GM19240 (cell line): ENCODE measurements around the gene ANKRD33.

ENCODE experiments used
- DNase-seq: peaks from one replicate; pipeline ENCODE4 v3.0.0; 2011; ENCODE audit warnings: low spot score; ENCODE audit not compliant: insufficient read length

The ANKRD33 gene, protein sequence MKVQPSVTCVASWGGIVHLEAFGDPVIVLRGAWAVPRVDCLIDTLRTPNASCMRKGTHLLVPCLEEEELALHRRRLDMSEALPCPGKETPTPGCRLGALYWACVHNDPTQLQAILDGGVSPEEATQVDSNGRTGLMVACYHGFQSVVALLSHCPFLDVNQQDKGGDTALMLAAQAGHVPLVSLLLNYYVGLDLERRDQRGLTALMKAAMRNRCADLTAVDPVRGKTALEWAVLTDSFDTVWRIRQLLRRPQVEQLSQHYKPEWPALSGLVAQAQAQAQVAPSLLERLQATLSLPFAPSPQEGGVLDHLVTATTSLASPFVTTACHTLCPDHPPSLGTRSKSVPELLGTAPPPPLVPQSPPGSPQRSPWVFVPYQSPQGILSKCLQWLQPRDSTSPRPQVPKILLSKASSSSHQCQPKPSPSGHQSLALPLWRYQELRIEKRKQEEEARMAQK

DNA sequence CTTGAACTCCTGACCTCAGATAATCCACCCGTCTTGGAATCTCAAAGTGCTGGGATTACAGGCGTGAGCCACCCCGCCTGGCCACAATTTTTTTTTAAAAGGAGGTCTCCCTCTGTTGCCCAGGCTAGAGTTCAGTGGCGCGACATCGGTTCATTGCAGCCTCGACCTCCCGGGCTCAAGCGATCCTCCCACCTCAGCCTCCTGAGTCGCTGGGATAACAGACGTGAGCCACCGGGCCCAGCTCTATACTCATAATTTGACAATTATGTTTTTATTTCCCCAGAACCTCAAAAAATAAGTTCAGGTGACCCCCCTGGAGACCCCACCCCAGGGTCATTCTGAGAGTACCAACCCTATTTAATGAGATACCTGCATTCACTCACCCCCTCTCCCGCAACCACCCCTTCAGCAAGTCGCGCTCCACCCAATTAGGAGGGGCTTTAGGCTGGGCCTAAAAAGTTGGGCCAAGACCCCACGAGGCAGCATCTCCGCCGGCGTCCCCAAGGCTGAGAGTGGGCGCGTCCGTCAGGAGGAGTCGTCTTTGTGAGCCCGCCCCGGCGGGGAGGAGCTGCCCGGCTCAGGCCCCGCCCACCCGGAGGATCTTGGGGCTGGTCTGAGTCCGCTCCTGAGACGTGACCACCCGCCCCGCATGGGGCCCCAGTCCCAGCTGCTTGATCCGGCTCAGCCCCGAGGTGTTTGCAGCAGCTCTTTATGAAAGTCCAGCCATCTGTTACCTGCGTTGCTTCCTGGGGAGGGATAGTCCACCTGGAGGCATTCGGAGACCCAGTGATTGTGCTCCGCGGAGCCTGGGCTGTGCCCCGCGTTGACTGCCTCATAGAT is at the start of gene ANKRD33:
Gene ANKRD33 (plus strand): TSS at position 628 of the 840 bp plus-strand sequence. CDS start 84 bp downstream, at position 712.
- DNase-seq = no peak

DNA sequence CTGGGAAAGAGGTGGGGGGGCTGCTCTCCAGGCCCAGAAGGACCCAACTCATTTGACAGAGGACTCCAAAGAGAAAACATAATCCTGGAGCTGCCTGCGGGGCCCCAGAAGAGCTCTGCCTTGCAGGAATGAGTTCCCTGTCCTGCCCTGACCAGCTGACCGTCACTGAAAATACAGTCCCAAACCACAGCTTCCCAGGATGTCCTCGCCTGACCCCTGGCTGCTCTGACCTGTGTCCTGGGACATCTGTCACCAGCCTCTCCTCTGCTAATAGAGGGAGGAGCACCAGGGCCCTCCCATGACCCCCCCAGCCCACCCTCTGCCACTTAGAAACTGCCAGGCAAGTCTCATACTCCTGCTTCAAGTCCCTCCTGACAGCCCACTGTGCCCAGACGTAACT is 49.1 kb upstream of the ANKRD33 start:
- DNase-seq = no peak

DNA sequence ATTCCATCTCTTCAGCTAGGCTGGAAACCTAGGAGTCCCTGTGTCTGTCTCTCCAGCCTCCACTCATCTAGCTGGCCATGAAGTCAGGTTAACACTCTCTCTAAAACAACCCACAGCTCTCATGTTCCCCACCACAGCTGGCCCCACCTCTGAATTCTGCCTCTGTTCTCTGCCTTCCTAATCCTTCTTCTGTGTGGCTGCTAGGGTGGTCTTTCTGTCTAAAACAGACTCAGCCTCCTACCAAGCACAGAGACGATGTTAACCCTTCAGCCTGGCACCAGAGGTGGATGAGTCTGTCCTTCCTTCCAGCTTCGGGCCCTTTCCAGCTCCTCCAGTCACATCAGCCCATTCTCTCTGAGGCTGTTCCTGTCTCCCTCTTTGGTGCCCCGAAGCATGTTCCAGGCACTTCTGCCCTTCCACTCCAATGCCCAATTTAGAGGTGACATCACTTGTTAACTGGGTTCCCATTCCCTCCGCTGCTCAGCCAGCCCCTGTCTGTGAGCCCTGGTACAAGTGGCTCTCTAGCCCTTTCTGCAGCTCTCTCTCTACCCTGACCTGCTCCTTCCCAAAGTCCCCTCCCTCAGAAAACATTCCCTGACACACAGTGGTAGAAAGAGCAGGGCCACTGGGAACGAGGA is 48.5 kb upstream of the ANKRD33 start:
- no peak for DNase-seq

DNA sequence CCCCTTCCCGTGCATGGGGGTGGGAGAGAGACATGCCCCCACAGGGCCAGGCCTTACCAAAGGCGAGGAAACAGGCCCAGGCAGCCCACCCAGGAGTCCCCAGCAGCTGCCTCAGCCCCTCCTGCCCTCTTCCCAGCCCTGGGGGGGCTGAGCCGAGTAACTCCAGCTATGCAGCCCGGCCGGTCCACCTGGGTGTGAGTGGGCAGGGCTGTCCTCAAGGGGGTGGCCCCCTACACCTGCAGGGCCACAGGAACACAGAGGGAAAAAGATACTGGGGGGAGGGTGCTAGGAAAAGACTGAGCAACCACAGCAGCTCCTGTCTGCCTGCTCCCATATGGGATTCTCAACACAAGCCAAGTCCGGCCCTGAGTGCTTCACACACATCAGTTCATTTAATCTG is 46.9 kb upstream of the ANKRD33 start:
- no peak for DNase-seq

DNA sequence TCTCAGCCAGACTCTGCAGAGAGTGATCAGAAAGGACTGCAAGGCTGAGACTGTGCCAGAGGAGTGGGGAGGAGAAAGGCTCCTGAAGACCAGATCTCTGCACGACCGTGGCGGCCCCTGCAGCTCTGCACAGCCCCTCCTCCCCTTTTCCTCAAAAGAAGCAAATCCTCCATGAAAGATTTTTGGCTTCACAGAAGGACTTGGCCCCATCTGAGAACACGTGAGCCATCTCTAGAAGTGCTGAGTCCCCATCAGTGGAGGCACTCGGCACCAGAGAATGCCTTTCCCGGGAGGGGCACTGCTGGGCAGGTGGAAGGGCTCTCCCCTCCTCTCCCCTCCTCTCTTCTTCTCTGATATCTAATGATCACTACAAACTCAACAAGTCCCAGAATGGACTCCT is 46.2 kb upstream of the ANKRD33 start:
- no peak for DNase-seq

DNA sequence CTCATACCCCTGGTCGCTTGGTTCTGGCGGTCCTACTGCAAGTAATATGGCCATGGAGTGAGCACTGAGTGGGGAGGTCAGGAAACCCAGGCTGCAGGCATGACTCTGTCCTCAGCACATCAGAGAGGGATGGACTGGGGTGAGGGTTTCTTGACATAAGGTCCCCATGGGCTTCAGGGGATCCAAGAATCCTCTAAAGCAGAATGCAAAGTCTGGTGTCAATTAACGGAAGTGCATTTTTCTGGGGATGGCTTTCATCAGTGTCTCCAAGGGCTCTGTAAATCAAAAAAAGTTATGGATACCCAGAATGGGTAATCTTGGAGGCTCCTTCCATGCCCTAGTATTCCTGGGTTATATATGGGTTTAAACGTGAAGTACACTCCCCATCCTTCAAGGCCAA is 43.0 kb upstream of the ANKRD33 start:
- DNase-seq = no peak

DNA sequence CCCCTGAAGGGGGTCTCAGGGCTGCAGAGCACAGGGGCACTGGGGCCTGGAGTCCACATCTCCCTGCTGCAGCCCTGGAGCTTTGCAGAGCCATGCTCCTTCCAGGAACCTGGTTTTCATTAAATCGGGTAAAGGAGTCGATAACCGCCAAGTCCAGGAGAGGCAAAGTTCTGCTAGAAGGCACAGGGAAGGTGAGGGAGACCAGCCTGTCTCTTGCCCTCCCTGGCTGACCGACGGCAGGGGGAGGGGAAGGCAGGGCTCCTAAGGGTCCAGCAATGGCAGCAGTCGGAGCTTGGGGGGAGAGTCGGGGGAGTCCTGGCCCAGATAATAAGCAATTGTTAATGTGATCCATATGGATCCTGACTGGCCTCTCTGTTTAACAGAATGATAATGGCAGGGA is 42.4 kb upstream of the ANKRD33 start:
- no peak for DNase-seq

DNA sequence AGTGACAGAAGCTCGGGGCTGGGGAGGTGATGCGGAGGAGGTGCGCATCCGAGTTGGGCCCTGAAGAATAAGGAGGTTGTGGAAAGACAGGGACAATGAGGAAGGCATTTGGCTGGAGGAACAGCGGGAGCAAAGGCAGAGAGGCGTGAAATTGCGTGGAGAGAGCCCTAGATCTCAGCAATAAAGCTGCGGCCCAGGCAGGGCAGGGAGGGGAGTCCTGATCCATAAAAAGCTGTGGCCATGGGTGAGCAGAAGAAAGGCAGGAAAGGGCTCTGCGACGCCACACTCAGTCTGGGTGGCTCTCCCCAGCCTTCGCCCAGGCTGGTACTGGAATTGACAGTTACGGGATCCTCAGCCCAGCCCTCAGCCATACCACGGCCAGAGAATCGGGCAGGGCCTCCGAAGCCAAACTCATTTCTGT is 41.6 kb upstream of the ANKRD33 start:
- DNase-seq = no peak

DNA sequence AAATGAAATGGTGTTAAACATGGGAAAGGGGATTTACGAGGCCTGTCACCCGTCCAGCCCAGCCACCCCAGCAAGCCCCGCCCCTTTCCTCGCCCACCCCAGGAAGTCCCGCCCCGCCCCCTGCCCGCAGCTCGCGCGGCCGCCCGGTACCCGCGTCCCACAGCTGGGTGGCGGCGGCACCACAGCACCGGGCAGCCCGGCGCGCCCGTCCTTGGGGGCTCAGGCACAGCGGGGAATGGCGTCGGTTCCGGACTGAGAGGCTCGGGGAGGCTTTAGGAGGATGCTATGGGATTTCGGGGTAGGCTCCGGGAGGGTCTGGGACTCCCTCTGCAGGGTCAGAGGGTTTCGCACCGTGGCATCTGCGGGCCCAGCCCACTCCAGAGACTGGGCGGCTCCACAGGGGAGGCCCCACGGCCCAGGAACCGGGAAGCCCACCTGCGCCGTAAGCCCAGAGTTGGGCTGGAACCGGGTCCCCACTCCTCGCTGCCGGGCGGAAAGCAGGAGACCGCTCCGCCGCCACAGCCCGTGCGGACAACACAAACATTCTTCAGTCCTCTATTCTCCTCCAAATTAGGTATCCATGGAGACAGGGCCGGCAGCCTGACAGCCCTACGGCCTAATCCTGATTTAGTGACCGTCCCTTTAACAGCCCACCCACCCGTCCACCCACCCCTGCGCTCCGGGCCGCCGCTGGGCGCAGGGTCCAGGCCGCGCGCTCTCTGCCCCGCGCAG is 40.8 kb upstream of the ANKRD33 start:
- DNase-seq = no peak

DNA sequence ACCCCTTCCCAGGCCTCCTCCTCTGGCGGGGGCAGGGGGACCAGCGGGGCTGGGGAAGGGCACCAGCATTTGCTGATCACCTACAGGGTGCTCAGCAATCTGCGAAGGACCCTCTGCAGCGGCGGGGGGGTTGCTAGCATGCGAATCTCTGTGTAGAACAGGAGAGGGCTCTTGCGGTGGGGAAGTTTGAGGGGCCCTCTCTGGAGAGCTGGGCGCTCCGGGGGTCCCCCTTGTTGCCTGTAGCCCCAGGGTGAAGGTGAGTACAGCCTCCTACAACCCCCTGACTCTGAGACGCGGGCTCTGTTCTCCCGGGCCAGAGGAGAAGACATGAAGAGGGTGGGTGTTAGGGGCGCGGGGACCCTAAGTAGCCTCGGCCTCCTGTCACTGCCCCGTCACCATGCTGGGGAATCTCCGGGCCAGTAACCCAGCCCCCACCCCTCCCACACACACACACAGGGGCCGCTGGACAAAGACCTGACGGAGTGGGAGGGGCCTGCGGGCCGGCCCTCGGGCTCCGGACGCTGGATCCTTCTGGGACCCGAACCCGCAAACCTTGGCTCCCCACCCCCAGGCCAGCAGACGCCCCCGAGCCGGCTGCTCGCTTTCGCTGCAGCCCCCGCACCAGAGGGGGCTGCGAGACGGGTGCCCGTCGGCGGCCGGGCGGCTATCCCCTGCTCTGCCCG is 40.1 kb upstream of the ANKRD33 start:
- no peak for DNase-seq

DNA sequence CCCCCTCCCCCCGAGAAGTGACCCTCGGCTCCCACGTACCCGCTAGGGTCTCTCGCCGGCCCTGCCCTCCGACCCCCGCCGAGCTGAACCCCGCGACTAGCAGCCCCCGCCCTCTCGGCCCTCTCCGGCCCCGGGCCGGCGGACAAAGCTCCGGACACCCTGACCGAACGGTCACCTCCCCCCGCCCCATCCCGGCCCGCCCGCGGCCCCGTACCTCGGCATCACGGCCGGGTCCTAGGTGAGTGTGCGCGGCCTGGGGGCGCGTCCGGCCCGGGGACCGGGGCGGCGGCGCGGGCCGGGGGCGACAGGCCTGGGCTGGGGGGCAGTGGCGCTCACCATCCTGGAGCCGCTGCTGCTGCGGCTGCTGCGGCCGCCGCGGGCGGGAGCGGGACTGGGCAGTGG is 39.6 kb upstream of the ANKRD33 start, which contains the start of gene FIGNL2:
Gene FIGNL2 (minus strand): TSS at position 393 of the 402 bp plus-strand sequence. CDS start 26,305 bp downstream, outside the sequence.
- DNase-seq = no peak

DNA sequence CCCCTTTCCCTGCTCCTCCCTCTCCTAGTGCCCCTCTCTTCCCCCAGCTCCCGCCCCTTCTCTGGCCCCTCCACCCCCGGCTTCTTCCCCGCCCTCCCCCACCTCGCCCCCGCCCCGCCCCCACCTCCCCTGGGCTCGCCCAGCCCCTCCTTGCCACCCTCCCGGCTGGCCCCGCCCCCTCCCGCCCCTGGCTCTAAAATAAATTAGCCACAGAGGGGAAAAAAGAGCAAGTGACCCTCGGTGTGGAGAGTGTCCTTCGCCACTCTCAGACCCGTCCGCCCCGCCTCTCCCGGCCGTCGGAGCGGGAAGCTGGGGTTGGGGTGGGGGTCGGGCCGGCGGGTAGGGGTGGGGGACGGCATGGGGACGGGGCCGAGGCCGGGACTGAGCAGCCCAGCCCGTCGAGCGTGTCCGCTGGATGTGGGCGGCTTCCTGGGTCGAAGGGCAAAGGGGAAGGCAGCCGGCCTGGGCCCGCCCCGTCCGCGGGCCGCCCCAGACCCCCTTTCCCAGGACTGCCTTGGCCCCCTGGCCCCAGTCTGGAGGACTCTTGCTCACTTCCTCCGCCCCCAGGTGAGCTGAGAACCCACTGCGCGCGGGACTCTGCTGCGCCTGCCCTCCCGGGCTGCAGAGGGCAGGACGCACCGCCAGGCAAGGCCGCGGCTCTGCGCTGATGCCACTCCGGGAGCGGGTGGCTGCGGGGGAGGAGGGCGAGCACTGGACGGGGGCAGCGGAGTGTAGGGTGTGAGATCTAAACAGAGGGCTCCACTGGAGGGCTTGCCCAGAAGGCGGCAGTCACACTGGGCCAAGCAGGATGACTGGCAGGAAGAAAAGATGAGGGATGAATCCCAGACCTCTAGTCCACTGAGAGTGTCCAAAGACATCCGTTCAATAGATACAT is 38.8 kb upstream of the ANKRD33 start:
- no peak for DNase-seq

DNA sequence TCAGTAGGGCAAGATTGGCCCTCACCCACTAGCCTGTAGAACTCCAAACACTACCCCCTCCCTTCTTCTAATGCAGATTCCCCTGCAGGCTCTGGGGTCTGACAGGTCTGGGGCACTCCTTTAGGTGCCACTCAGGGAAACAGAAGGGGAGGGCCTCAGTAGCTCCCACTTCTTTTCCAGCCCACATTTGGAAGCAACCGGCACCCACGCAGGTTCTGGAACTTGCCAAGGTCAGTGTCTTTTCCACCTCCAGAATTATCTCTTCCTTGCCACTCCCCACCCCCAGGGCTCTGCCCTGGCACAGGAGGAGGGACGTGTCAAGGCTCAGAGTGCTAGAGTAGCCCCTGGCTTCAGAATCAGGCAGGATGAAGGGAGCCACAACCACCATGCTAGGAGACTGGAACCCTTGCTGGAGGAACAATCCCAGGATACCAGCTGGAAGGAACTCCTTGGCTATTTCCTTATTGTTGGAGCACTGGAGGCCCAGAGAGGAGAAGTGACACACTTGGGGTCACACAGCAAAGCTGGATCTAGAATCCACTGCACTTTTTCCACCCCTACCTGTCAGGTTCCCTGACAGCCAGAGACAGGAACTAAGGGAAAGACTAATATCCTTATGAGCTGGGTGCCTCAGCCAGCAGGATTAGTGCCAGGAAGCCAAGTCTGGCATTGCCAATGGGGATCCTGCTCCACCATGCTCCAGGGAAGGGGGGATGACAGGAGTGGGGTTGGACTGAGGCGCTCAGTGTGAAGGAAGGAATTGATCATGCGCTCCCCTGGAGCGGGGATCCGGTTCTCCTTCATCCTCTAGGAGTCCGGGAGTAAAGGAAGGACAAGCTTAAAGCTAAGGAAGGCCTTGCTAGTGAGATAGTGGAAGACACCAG is 37.6 kb upstream of the ANKRD33 start:
- DNase-seq = no peak

DNA sequence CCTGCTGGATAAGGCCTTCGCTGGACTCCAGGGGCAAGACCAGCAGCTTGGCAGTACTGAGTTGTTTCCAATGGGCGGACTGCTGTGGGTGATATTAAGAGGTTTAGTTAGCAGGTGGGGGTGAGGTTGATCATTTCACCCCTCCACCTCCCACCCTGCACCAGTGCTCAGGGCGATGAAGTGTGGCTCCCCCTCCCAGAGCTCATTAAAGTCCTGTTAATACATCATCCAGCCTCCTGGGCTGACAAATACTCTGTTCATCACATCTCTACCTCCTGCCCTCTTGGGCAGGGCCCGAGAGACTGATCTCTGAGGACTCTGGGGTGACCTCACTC is 37.0 kb upstream of the ANKRD33 start:
- no peak for DNase-seq

DNA sequence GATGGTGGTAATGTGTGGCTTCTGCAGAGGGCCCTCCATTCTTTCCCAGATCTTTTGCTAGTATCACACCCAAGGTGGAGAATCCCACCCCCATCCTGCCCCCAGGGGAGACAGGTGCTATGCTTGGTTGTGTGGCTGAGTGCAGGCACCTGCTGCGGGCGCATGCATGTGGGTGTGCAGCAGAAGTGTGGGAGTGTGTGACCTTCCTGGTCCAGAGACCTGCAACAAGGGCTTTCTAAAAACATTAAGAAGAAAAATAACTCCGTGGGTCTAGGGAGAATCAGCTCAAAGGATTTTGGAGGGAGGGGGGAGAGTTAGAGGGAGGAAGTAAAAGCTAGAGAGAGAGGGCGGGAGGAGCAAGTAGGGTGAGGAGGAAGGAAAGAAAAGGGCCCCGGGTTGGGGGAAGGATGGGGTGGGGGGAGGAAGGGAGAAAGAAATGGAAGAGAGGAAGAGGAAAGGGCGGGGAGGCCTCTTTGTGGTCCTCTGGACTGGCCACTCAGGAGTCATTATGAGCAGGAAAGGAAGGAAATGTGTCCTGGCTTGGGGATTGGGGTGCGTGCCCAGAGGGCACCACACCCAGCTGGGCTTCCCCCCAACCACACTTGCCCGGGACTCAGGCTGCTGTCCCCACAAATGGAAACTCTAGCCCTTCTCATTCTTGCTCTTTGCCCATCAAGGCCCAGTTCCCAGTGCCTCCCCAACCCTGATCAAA is 36.3 kb upstream of the ANKRD33 start:
- DNase-seq = no peak

DNA sequence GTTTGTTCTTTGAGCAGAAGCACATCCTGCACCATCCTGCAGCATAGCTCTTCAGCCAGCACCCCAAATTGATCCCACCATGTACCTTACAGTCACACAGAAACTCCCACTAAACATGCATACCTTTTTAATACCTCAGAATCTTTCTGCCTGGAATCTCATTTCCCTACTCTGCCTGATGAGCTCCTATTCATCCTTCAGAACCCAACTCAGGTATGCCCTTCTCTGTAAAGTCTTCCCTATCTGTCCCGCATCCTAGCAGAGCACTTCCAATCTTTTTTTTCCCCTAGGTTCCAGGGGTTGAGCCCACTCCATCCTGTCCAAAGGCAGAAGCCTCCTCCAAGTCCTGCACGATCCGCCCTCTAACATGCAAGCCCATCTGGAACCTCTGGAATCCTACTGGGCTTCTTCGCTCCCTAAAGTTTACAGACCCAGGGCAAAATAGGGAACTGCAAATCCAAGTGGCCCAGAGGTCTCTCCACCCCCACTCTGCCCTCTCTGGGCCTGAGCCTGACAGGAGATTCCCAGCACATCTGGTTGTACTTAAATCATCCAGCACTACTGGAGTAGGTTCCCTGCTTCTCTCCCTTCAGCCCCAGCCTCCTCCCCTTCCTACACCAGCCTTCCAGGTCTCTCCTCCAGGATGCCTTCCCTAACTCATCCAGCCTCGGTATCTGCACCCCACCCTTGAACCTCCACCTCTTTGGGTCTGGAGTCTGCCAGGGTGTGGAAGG is 35.3 kb upstream of the ANKRD33 start:
- DNase-seq = no peak
